ENCODE measurements around the gene HMX1.

GRCh38 chr4:8913121-8913857 is 41.6 kb upstream of the HMX1 start:
- TF ChIP-seq, protein P1, sequence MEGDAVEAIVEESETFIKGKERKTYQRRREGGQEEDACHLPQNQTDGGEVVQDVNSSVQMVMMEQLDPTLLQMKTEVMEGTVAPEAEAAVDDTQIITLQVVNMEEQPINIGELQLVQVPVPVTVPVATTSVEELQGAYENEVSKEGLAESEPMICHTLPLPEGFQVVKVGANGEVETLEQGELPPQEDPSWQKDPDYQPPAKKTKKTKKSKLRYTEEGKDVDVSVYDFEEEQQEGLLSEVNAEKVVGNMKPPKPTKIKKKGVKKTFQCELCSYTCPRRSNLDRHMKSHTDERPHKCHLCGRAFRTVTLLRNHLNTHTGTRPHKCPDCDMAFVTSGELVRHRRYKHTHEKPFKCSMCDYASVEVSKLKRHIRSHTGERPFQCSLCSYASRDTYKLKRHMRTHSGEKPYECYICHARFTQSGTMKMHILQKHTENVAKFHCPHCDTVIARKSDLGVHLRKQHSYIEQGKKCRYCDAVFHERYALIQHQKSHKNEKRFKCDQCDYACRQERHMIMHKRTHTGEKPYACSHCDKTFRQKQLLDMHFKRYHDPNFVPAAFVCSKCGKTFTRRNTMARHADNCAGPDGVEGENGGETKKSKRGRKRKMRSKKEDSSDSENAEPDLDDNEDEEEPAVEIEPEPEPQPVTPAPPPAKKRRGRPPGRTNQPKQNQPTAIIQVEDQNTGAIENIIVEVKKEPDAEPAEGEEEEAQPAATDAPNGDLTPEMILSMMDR (IDR thresholded peaks at IDR 0.05; ENCODE audit: extremely low read depth in 1 of 2, insufficient read depth in 1 of 2, low read depth in 1 of 2, low read length in 2 of 2) = no peak
- TF ChIP-seq, protein P2, sequence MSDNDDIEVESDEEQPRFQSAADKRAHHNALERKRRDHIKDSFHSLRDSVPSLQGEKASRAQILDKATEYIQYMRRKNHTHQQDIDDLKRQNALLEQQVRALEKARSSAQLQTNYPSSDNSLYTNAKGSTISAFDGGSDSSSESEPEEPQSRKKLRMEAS (IDR thresholded peaks at IDR 0.05; ENCODE audit: insufficient read depth, insufficient read length) = no peak
- TF ChIP-seq POLR2A (IDR thresholded peaks at IDR 0.05; ENCODE audit: low read depth, low read length) (no peak), JUN (IDR thresholded peaks at IDR 0.05; ENCODE audit: borderline replicate concordance, insufficient read depth, insufficient read length, low read depth) (no peak), POLR2AphosphoS5 (IDR thresholded peaks at IDR 0.05; ENCODE audit: insufficient read depth, low read depth, low read length) (no peak), MYC (IDR thresholded peaks at IDR 0.05; ENCODE audit: low read depth, low read length) (no peak)
